HepG2 (cell line): ENCODE data around the gene ESF1. TPM values are rescaled to one million over a fixed set of nuclear protein-coding genes. Genes with fewer than 3 reads are reported as not detected.

Experiments used
- AKAP8 ChIP-seq: sonication (generic); formaldehyde crosslinking; IDR thresholded peaks from 2 replicates; pipeline ENCODE4 v1.5.1; 2020; ENCODE audit warnings: mild to moderate bottlenecking, missing genetic modification reagents
- ATF3 ChIP-seq: sonication (generic); formaldehyde crosslinking; IDR thresholded peaks from 2 replicates; pipeline ENCODE4 v1.4.0; 2020; ENCODE audit warnings: missing genetic modification reagents
- CAMTA2 ChIP-seq: sonication (generic); formaldehyde crosslinking; IDR thresholded peaks from 2 replicates; pipeline ENCODE4 v1.4.0; 2020; ENCODE audit warnings: mild to moderate bottlenecking, missing genetic modification reagents, borderline replicate concordance
- CREB1 ChIP-seq, 2 experiments: fragments of 450-650 bp in 1 of 2; IDR thresholded peaks; 2 replicates each; pipeline ENCODE4 v1.6.1; 2016 to 2017; ENCODE audit warnings: control low read depth in 1 of 2, mild to moderate bottlenecking in 1 of 2, missing compliant biosample characterization in 1 of 2, missing genetic modification characterization in 1 of 2
- HDAC6 ChIP-seq: fragments of 200-600 bp; sonication (generic); IDR thresholded peaks from 2 replicates; pipeline ENCODE4 v1.7.0; 2017; ENCODE audit warnings: mild to moderate bottlenecking, antibody characterized with exemption, low read length, low read depth
- JDP2 ChIP-seq: sonication (generic); formaldehyde crosslinking; IDR thresholded peaks from 2 replicates; pipeline ENCODE4 v1.8.1; 2022; ENCODE audit warnings: missing genetic modification reagents, borderline replicate concordance
- KLF11 ChIP-seq: IDR thresholded peaks from 2 replicates; pipeline ENCODE4 v1.6.1; 2016; ENCODE audit warnings: missing compliant biosample characterization
- MED8 ChIP-seq: sonication (generic); formaldehyde crosslinking; IDR thresholded peaks from 2 replicates; pipeline ENCODE4 v1.8.1; 2023; ENCODE audit warnings: mild to moderate bottlenecking, missing genetic modification reagents; ENCODE audit not compliant: insufficient replicate concordance
- NFAT5 ChIP-seq: sonication (generic); formaldehyde crosslinking; IDR thresholded peaks from 2 replicates; pipeline ENCODE4 v1.4.0; 2020; ENCODE audit warnings: missing genetic modification reagents
- NR2C2 ChIP-seq: sonication (generic); formaldehyde crosslinking; IDR thresholded peaks from 2 replicates; pipeline ENCODE4 v1.4.0; 2020; ENCODE audit warnings: missing genetic modification reagents, mild to moderate bottlenecking, moderate library complexity, borderline replicate concordance
- PHF5A ChIP-seq: IDR thresholded peaks from one replicate; pipeline ENCODE4 v1.6.1; 2018; ENCODE audit warnings: low read depth, missing genetic modification reagents; ENCODE audit not compliant: unreplicated experiment
- SP2 ChIP-seq: sonication (generic); formaldehyde crosslinking; IDR thresholded peaks from 2 replicates; pipeline ENCODE4 v1.5.1; 2020; ENCODE audit warnings: mild to moderate bottlenecking, missing genetic modification reagents
- UBTF ChIP-seq: sonication (generic); formaldehyde crosslinking; IDR thresholded peaks from 2 replicates; pipeline ENCODE4 v1.4.0; 2020; ENCODE audit warnings: mild to moderate bottlenecking, missing genetic modification reagents
- XRCC5 ChIP-seq: fragments of 200-400 bp; formaldehyde crosslinking; optimal IDR thresholded peaks from 2 replicates; pipeline ENCODE3; 2017; ENCODE audit warnings: mild to moderate bottlenecking, low read length
- ZNF44 ChIP-seq: sonication (generic); formaldehyde crosslinking; IDR thresholded peaks from 2 replicates; pipeline ENCODE4 v1.5.1; 2020; ENCODE audit warnings: mild to moderate bottlenecking, missing genetic modification reagents
- polyA plus RNA-seq, 8 experiments: library from polyadenylated mRNA; depleted of rRNA in 3 of 8; stranded (reverse) in 7 of 8; unstranded in 1 of 8; fragments of >200 nt; fragmentation: Illumina TruSeq in 4 of 8; extraction: Trizol in 4 of 8; gene quantifications; 2 replicates each; pipeline versions ENCODE4 v1.2.1 to v1.2.3, GENCODE V29; 2011 to 2016; ENCODE audit warnings: low read depth in 4 of 8, missing spikeins in 1 of 8, mixed read lengths in 1 of 8; ENCODE audit not compliant: insufficient read depth in 1 of 8
- total RNA-seq, 5 experiments: library from RNA; depleted of rRNA; stranded (reverse); fragments of >200 nt; fragmentation: Illumina TruSeq; extraction: Trizol; gene quantifications; 2 replicates each; pipeline ENCODE4 v1.2.3, GENCODE V29; 2016; ENCODE audit warnings: low read depth in 1 of 5
- TF ChIP-seq, protein P1 (sequence below): sonication (generic); formaldehyde crosslinking; conservative IDR thresholded peaks from 2 replicates; pipeline ENCODE4 v1.4.0; 2020; ENCODE audit warnings: mild to moderate bottlenecking, missing genetic modification reagents, moderate library complexity
- TF ChIP-seq, protein P2 (sequence below): sonication (generic); formaldehyde crosslinking; IDR thresholded peaks from 2 replicates; pipeline ENCODE4 v1.5.1; 2020; ENCODE audit warnings: mild to moderate bottlenecking, missing genetic modification reagents, moderate library complexity

ESF1 gene
- total and polyA plus RNA-seq, 2 of the 13 experiments (the other 11 are each of a cell fraction or from before 2014, with no cell fraction given), result 7.3 to 66.9 TPM

DNA sequence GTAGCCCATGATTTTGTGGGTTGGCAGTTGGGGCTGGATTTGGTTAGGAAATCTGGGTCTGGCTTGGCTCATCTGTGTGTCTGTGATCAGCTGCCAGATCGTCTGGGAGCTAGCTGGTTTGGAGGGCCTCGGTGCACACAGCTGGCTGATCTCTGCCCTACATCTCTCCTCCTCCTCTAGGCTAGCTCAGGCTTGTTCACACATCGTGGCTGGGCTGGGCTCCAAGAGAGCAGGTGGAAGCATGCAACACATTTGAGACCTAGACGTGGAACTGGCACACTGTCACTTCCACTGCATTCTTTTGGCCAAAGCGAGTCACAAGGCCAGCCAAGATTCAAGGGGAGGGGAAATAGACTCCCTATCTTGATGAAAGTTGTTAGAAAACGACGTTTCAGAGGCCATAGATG, 16.0 kb upstream of the ESF1 start (continued):
- TF ChIP-seq JDP2 (CRISPR knock-in tag), result no peak
- TF ChIP-seq, protein P1, sequence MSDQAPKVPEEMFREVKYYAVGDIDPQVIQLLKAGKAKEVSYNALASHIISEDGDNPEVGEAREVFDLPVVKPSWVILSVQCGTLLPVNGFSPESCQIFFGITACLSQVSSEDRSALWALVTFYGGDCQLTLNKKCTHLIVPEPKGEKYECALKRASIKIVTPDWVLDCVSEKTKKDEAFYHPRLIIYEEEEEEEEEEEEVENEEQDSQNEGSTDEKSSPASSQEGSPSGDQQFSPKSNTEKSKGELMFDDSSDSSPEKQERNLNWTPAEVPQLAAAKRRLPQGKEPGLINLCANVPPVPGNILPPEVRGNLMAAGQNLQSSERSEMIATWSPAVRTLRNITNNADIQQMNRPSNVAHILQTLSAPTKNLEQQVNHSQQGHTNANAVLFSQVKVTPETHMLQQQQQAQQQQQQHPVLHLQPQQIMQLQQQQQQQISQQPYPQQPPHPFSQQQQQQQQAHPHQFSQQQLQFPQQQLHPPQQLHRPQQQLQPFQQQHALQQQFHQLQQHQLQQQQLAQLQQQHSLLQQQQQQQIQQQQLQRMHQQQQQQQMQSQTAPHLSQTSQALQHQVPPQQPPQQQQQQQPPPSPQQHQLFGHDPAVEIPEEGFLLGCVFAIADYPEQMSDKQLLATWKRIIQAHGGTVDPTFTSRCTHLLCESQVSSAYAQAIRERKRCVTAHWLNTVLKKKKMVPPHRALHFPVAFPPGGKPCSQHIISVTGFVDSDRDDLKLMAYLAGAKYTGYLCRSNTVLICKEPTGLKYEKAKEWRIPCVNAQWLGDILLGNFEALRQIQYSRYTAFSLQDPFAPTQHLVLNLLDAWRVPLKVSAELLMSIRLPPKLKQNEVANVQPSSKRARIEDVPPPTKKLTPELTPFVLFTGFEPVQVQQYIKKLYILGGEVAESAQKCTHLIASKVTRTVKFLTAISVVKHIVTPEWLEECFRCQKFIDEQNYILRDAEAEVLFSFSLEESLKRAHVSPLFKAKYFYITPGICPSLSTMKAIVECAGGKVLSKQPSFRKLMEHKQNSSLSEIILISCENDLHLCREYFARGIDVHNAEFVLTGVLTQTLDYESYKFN (CRISPR knock-in tag), result no peak; the same call in 1 of the 2 replicates
- TF ChIP-seq UBTF (CRISPR knock-in tag), result peak; percentile 58
- no peak for TF ChIP-seq ZNF44 (CRISPR knock-in tag)
- peak; percentile 93 for TF ChIP-seq XRCC5
- 0 out of 2 replicates have a peak, but pooled peaks have one; percentile 26 for TF ChIP-seq AKAP8 (CRISPR knock-in tag)
- TF ChIP-seq HDAC6, result no peak
- no peak for TF ChIP-seq PHF5A (CRISPR knock-in tag)
- TF ChIP-seq SP2 (CRISPR knock-in tag), result no peak
- peak; percentile 86; the same call in 1 of the 2 replicates for TF ChIP-seq NFAT5 (CRISPR knock-in tag)
- TF ChIP-seq CAMTA2, result no peak
- no peak for TF ChIP-seq NR2C2
- TF ChIP-seq ATF3 (CRISPR knock-in tag), result peak; percentile 54; the same call in 1 of the 2 replicates
- TF ChIP-seq KLF11, result no peak
- no peak for TF ChIP-seq CREB1 (IDR thresholded peaks at IDR 0.05)
- no peak for TF ChIP-seq CREB1 (CRISPR knock-in tag; IDR thresholded peaks at IDR 0.05)
- TF ChIP-seq, protein P2, sequence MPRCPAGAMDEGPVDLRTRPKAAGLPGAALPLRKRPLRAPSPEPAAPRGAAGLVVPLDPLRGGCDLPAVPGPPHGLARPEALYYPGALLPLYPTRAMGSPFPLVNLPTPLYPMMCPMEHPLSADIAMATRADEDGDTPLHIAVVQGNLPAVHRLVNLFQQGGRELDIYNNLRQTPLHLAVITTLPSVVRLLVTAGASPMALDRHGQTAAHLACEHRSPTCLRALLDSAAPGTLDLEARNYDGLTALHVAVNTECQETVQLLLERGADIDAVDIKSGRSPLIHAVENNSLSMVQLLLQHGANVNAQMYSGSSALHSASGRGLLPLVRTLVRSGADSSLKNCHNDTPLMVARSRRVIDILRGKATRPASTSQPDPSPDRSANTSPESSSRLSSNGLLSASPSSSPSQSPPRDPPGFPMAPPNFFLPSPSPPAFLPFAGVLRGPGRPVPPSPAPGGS (CRISPR knock-in tag), result no peak; the same call in 1 of the 2 replicates
- TF ChIP-seq MED8 (CRISPR knock-in tag), result no peak
